CMK (cell line): ENCODE measurements around the gene EME2.
"Not testable (repeated sequence)": the region's sequence is repeated elsewhere in the genome, so short reads cannot be mapped to it uniquely, and the experiment has no call there.

Experiments
- DNase-seq: peaks from one replicate; pipeline ENCODE4 v3.0.0-alpha.2; 2010; ENCODE audit warnings: low read depth

Gene EME2

GRCh38 chr16:1791256-1791942 is 18.8 kb downstream of the EME2 start:
- no peak for DNase-seq

GRCh38 chr16:1791943-1792812 is 19.6 kb downstream of the EME2 start:
- DNase-seq, result no peak

GRCh38 chr16:1792836-1793577 is 20.4 kb downstream of the EME2 start:
- no peak for DNase-seq

DNA sequence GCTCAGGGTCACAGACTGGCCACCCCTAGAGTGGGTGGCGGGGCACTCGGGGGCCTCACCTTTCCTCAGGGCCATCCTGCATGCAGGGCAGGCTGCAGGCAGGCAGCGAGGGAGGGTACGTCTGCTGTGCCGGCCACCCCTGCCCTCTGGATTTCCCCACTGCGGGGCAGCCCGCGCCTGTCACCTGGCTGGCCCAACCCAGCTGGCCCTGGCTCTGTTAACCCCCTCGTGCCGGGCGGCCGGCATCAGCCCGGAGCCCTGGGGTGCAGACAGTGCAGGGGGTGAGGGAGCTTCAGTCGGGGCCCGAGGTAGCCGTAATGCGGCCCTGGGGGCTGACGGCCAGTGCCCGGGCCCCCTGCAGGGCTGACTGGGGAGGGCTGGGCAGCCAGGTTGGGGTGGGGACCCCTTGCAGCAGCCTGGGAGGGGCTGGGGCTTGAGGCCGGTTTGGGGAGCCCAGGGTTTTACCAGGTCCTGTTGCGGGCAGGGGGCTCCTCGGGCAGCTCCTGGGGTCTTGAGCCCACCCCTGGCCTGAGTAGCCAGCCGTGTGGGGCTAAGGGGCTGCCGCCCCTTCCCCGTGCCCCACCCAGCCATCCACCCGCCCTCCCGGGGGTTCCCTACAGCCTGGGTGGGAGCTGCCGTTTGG is 21.1 kb downstream of the EME2 start, which contains the start of gene IGFALS:
Gene IGFALS, minus strand, starts transcription at position 128 of the 643 bp plus-strand sequence. Its CDS starts 53 bp downstream, at position 75.
- DNase-seq, result no peak

DNA sequence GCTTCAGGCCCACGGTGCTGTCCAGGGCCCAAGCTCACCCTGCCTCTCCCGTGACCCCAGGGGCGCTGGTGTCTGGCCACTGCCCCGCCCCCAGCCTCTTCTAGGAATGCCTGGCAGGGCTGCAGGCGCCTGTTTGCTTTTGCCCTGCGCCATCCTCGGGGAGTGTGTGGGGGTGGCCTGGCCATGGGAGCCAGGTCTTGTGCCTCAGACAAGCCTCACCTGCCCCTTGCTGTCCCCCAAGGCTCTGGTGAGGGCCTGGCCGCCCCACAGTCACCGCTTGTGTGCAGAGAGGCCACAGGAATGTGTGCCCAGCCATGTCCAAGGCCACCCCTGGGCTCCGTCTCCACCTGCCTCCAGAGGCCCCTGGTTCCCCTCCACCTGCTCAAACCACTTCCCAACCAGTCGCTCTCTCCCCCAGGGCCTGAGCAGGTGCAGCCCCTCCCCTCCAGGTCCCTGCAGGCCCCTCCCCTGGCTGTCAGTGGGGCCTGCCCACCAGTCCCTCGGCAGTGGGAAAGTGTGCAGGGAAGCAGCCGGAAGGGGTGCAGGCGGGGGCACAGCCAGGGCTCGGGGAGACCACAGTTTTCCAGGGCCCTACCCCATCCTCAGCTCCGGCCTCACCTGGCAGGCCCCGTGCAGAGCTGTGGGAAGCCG is 21.7 kb downstream of the EME2 start:
- no peak for DNase-seq

DNA sequence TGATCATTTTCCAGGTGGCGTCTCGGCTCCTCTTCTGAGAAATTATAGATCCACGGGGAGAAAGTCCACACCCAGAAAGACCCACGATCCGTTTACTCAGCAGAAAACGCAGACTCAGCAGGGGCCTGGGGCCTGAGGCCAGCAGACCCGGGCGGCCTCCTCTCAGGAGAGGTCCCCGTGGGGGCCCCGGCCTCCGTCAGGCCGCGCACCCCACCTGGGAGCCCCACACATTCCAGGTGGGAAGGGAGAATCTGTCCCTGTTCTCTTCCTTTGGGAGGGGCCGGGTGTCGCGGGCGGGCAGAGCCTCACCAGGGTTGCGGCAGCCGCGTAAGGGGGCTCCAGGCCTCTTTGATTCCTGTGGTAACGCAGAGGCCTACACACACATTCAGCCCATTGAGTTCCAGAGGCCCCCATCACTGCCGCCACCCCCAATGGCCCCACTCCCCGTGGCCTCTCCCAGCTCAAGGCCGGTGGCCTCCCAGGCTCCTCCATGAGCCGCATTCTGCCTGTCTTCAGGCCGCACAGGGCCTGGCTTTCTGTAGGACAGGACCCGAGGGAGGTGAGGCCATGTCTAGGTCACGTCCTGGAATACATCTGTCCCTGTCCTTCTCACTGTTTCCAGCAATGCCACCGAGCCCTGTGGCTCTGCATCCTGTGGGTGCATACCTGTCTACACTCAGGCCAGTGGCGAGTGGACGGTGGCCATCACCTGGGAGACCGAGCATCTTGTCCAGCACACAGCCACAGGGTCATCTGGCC is 22.5 kb downstream of the EME2 start:
- DNase-seq, result no peak

DNA sequence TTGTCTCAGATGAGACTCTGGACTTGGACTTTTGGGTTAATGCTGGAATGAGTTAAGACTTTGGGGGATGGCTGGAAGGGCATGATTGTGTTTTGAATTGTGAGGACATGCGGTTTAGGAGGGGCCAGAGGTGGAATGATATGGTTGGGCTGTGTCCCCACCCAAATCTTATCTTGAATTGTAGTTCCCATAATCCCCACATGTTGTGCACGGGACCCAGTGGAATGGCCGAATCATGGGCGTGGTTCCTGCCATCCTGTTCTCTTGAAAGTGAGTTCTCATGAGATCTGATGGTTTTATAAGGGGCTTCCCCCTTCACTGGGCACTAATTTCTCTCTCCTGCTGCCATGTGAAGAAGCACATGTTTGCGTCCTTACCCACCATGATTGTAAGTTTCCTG is 26.7 kb downstream of the EME2 start:
- DNase-seq, result not testable (repeated sequence)

DNA sequence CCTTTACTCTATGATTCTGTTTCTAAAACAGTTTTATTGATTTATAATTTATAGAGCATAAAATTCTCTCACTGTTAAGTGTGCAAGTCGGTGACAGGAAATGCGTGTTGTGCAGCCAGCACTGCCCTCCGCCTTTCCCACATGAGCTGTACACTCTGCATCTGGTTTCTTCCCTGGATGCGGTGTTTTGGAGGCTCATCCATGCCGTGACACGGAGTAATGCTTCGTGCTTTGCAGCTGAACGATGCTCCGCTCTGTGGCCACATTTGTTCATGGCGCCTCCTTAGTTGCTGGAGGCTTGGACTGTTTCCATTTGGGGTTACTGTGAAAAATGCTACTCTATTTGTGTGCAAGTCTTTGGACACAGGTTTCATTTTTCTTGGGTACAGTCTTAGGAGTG is 28.1 kb downstream of the EME2 start:
- no peak for DNase-seq

DNA sequence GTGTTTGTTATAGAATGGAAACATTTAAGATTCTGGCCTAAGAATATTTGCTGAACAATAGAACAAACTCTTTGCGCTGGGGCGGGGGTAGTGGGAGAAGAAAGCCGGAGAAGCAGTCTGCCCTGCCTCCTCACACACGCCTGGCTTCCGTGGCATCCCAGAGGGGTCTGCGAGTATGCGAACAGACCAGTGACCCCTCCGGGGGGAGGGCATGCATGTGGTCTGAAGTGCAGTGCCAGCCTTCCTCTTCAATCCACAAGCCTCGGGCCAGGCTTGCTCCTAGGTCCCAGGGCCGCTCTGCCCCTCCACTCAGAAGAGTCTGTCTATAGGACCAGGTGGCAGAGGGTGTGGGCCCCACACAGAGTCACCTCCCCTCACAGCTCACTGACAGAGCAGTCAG is 35.0 kb downstream of the EME2 start:
- DNase-seq, result no peak

GRCh38 chr16:1808691-1809090 is 36.1 kb downstream of the EME2 start:
- no peak for DNase-seq

DNA sequence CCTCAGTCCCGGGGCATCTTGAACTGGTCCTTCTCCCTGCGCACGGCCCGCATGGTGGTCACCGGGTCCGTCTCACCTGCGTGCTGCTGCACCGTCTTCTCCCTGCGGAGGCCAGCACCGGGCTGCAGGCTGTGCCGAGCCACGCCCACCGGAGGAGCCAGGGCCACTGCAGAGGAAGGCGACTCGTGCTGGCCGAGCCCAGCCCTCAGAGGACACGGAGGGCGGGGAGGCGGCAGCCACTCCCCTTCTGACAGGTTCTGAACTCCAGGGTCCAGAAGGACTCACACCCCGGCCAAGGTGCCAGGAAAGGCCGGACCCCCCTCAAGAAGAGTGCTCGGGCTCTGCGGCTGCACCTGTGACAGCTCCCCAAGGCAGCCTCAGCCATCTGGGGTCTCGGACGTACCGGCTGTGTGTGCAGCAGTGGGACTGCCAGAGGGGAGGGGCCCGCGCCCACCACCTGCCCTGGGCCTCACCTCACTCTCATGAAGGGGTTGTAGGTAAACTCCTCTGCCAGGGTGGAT is 36.7 kb downstream of the EME2 start:
- no peak for DNase-seq

GRCh38 chr16:1810106-1810505 is 37.5 kb downstream of the EME2 start:
- no peak for DNase-seq

- no peak for DNase-seq
Observed at GRCh38 chr16:1810536-1810935, 37.9 kb downstream of the EME2 start.

DNA sequence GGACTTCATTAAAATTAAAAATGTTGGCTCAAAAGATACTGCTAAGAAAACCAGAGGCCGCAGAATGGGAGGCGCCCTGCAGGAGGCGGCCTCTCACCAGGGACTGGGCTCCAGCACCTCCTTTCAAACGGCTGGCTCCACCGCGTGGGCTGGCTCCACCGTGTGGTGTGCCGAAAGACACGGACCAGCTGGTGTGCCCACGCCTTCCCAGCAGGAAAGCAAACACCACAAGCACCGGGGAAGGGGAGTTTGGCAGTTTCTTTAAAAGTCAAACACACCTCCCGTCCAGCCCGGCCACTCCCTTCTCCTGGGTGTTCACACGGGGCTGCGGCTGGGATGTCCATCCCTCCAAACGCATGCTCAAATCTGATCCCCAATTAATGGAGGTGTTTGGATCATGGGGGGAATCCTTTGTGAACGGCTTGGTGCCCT is 40.1 kb downstream of the EME2 start:
- no peak for DNase-seq

GRCh38 chr16:1815461-1815860 is 42.9 kb downstream of the EME2 start:
- DNase-seq, result no peak

DNA sequence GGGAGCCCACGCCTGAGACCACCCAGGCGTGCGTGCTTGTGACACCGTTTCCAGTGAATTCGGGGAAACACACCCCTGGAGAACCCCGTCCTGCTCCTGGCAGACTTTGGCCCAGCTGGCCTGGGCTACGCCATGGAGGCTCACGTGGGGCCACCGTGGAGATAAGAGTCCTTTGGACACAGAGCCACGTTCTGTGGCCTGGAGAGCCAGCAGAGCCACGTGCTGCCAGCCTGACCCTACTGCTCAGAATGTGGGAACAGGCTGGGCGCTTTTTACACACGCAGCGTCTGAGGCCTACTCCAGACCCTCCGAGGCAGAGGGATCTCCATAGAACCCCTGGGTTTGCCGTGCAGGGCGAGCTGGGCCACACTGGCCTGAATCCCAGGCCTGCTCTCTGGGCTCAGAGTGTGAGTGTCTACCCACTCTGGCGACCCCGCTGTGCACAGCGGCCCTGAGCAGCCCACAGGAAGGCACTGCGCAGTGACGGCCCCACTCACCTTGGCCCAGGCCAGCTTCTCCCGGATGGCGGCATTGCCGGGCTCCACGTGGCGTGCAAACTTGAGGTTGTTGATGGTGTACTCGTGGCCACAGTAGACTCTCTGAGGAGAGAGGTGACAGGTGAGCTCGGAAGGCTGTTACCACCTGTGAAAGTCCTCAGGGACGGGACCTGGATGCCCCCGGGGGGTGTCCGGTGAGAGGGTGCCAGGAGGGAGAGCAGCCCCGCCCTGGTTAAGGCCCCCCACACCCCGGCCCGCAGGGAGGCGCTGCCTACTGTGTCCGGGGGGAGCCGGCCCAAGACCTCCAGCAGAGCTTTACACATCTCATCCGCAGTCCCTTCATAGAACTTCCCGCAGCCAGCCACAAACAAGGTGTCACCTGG is 44.0 kb downstream of the EME2 start:
- no peak for DNase-seq

DNA sequence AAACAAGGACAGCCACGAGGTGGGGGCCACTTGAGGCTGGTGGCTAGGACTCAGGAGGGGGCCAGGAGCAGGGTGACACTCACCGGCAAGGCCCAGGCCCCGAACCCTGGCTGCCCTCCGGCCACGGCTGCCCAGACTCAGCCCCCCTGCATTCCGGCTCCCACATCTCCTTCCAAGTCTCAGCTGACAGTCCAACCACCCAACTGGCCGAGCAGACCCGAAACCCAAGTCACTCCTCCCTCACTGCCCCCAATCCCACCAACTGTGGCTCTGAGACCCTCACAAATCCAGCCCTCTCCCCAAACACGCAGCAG is 44.6 kb downstream of the EME2 start:
- DNase-seq, result no peak

GRCh38 chr16:1817716-1818115 is 45.1 kb downstream of the EME2 start:
- DNase-seq, result no peak

DNA sequence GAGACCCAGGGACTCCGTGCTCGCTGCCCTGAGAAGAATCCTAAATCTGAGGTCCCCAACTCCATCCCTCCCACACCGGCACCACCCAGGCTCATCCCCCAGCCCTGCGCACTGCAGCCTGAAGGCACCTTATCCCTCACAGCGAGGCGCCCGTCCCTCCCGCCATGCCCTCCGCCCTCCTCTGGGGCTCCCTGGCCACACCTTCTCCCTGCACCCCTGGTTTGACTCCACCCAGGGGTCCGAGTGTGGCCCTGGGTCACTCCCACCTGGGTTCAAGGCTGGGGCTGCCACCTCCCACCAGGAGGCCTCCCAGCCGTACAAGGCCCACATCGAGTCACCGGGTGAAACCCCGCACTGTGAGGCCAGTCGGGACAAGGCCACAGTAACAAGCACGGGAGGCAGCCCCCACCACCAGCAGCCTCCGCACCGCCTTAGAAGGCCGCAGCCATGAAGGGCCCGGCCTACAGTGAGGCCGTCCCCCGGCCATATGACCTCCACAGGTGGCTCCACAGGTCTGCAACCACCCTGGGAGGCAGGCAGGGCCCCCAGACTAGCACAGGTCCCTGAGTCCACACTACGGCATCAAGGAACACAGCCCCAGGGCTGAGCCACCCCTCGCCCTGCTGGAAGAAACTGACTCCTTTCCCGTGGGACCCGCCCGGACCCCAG is 45.7 kb downstream of the EME2 start:
- no peak for DNase-seq
